Cerebellar cortex (tissue), 1 donor: ENCODE results near the gene ISL2.

Experiments used
- DNase-seq: peaks from one replicate; pipeline ENCODE4 v3.0.0-alpha.2; 2015; ENCODE audit warnings: low spot score

ISL2 gene

DNA sequence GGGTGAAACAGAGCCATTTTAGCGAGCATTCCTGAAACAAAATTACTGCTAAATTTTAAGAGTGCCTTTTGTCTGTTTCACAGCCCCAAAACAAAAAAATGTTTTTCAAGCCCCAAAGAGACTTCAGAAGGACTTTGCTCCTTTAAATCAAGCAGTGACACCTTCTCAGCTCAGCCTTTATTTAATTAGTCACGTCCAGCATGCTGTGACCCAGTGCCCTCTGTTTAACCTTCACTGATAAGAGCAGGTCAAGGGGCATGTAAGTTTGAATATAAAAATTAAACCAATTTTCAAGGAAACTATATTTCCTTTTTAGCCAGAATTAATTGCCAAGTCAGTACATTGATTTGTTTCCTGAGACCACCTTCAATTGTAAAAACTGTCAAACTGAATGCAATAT lies 40.6 kb downstream of the ISL2 start:
- no peak for DNase-seq

DNA sequence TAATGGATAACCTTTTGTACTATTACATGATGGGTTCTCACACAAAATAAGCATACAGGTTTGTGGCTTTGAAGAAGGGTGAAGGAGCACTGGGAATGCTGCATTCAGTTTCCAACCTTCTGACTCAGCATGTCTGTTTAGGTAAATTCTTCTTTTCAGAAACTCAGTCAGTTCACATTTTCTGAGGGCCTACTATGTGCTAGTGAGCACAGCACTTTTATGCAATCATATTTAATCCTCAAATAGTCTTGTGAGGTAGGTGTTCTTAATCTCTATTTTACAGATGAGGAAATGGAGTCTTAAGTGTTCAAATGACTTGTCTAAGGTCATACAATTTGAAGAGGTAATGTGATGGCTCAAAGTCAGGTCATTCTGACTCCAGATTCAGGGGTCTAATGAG lies 41.2 kb downstream of the ISL2 start:
- no peak for DNase-seq

DNA sequence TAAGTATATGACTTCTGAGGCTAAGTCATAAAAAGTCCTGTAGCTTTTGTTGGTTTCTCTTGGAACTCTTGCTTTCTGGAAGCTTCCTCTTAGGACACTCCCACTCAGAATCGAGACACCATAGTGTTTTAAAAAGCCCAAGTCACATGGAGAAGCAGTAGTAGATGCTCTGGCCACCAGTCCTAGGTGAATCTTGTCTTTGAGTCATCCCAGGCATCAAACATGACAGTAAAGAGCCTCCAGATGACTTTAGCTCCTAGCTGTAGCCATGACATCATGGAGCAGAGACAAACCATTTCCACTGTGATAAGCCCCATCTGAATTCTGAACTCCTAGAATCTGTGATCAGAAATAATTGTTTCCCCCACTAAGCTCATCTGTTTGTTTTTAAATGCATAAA lies 42.1 kb downstream of the ISL2 start:
- no peak for DNase-seq

DNA sequence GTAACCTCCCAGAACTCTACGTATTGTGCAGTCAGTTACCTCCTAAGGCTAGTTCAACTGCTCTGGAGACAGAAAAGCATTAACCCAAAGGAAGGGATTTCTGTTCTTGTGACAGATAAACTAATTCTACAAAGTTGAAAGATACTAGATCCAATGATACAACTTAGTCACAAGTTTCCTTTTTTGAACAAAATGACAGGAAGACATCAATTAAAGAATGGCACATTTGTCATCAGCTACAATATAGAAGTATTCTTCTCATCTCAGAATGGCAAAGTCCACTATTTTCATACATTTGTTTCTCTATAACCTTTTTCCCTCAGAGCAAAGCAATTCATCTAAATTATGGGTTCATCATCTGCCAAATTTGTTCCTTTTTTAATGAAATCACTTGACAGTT lies 43.7 kb downstream of the ISL2 start:
- no peak for DNase-seq

DNA sequence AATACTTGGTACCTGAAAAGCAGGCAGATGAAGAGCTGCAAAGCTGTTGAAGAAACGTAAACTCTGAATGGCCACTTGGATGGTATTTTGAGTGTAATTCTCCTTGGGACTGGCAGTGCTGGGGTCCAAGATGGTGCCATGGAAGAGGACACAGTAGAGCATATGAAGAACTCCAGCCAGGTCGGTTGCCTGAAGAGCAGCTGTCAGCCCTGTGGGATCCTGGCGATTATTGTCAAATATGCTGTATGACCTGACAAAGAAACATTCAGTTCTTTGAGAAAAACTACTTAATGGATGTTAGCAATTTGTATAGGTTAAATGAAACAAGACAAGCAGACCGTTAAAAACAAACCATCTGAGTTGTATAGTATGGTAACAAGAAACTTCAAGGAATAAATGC lies 44.8 kb downstream of the ISL2 start:
- peak; percentile 67 for DNase-seq

DNA sequence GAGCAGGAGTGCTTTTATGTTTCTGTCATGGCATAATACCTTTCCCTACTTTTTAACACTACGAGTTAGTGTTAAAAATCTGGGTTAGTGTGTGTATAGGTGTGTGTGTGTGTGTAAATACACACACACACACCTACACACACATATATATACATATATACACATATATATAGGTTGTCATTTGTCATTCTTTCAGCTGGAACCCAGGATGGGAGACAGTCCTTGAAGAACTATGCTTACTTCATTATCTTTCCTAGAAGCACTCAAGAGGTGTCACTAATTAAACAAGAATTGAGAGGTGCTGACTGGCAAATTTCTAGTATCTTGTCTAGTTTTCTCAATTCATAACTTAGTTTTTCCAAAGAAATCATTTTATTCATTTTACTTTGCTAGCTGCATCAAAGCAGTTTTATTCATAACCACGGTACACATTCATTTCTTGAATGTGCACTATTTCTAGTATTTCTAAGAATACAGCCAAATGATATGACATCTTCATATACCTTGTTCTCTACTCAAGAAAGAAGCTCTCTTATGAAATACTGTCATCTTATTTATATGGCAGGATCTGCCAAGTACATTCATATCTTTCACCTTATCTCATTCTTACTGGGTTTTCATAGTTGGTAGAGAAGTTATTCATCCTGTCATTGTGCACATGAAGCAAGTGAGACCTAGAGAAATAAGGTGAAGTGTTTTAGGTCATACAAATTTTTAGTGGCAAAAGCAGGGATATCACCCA lies 46.6 kb downstream of the ISL2 start:
- DNase-seq = no peak

DNA sequence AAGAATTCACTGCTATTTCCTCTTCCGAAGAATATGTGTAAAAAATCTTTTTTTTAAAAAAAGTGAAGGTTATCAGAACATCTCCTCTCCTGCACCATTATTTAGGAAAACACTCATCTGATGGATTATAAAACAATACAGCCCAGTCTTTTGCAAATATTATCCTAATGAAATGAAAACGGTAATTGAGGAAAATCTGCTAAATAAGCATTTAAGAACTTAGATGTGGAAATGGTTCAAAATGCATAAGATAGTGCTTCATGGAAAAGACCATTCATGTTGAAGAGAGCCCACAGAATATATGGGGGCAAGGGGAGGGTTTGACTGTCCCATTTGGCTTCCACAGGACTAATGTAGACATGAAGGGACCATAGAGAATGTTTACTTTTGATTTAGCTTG lies 47.8 kb downstream of the ISL2 start:
- no peak for DNase-seq

DNA sequence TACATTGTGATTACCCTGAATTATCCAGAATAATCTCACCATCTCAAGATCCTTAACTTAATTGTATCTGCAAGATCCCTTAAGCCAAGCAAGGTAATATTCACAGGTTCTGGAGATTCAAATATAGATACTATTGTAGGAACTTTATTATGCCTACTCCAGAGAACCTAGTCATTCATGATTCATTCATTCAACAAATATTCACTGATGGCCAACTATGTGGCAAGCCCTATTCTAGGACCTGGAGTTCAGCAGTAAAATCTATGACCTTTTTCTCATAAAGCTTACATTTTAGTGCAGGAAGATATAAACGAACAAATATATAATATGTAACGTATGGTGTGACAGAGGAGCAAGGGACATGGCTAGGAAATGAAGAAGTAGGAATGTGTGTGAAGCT lies 49.6 kb downstream of the ISL2 start:
- DNase-seq = no peak

DNA sequence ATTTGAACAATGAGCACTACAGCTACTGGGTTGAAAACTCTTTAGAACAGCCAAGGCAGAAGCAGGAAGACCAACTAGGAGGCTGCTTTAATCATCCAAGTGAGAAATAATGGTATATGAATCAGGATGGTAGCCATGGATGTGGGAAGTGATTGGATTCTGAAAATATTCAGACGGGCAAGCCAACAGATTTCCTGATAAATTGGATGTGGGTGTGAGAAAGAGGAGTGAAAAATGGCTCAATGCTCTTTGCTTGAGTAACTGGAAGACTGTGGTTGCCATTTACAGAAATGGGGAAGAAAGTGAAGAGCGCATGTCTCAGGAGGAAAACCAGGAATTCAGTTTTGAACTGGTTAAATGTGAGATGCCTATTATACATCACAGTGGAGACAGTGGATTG lies 50.4 kb downstream of the ISL2 start:
- DNase-seq = no peak

DNA sequence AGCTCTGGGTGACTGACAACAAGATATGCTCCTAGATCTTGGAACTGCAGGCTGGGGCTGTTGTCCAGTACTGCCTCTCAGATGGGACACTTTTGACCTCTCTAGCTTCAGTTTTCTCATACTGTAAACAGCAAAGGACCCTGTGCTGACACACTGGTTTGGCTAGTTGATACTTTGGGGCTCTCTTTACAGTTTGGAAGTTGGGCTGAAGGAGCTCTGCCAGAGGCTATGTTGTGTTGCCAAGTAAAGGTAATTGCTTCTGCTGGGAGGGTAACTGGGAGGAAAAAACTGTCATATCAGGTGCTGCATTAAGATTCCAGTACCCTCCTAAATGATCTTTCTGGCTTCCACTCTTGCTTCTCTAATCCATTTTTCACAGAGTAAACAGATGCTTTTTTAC lies 54.0 kb downstream of the ISL2 start:
- DNase-seq = no peak

DNA sequence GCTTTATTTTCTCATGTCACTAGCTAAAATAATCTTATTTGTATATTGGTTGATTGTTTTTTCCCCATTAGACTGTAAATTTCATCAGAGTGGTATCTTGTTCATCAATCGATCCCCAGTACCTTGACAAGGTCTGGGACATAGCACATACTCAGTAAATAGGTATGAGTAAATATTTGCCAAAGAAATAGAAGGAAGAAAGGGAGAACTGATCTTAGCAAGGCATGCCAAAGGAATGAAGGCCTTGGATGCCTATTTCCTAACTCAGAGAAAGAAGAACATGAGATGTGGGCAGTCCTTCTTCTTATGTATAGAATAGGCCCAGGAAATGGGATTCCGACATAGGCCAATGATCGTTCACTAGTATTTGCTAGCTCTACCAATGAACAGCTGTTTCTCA lies 54.7 kb downstream of the ISL2 start:
- DNase-seq = no peak

DNA sequence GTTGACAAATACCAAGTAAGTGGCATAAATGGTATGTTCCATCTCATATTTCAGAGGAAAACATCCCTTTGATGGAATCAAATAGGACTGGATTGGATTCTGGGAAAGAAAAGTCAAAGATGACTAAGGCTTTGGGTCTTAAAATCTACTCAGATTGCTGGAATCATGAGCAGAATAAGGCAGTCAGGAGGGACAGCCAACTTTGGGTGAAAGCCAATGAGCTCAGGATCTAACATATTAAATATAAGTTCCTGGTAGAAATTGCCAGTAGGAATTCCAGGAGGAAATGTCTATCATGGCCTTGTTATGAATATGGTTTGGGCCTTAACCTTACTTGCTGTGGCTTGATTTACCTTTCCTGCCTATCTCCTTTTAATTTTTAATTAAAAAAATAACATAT lies 55.3 kb downstream of the ISL2 start:
- DNase-seq = no peak
